ENCODE measurements around the gene SLC35F1.

GRCh38 chr6:118202517-118202916 lies 295.5 kb downstream of the SLC35F1 start:
- no peak for TF ChIP-seq YY1 (IDR thresholded peaks at IDR 0.05; ENCODE audit: low read depth)
- no peak for TF ChIP-seq MAX (IDR thresholded peaks at IDR 0.05)

All from Ishikawa (cell line).